HG02798 (cell line): Measurements from ENCODE around the gene ADAMTS2.

Experiments used
- ATAC-seq: cut with Tn5 transposase; IDR thresholded peaks from one replicate; pipeline ENCODE4 v1.9.1; 2021; ENCODE audit warnings: mild to moderate bottlenecking; ENCODE audit not compliant: unreplicated experiment, poor library complexity

Gene ADAMTS2

DNA sequence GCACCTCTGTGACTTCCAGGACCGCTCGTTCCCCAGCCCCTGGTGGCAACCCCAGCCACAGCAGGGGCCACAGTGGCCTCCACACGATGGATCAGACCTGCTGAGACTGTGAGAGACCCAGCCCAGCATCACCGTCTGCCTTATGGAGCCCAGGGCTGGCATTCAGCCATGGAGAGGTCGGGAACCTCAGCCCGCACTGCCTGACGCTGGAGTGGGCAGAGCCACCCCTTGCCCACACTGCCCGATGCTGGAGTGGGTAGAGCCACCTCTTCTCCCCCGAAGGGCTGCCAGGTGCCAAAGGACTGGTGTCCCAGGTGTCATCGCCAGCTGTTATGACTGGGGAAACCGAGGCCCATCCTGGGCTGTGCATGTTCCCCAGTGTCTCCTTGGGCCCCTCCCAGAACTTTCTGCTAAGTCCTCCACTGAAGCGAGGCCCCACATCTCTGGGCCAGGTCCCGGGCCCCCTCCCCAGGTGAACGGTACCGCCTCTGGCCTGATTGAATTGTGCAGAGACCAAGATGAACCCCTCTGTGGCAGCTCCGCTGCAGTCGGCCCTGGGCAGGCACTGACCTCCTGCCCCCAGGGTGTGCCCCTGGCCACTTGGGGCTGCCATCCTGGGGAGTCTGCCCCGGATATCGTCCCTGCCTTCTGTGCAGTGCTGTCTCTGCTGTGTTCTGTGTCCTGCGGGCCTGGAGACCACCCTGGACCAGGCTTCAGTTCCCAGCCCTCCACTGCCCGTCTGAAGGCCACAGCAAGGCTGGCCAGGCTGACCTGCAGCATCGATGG lies 137.1 kb downstream of the ADAMTS2 start:
- no peak for ATAC-seq

DNA sequence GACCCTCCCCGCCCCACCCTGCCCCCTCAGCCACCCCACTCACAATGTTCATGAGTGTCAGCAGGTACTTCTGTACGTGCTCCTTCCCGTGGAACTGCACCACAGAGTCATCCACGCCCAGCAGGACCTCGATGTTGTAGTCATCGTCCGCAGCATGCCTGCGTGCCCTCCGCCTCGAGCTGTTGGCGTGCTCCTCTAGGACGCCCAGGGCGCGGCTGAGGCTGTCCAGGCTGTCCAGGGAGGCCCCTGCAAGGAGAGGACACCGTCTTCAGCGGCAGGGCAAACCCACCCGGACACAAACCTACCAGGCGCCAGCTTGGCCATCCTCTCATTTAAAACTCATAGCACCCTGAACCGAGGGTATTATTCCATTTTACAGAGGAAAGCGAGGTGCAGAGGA lies 137.8 kb downstream of the ADAMTS2 start:
- ATAC-seq, result no peak

DNA sequence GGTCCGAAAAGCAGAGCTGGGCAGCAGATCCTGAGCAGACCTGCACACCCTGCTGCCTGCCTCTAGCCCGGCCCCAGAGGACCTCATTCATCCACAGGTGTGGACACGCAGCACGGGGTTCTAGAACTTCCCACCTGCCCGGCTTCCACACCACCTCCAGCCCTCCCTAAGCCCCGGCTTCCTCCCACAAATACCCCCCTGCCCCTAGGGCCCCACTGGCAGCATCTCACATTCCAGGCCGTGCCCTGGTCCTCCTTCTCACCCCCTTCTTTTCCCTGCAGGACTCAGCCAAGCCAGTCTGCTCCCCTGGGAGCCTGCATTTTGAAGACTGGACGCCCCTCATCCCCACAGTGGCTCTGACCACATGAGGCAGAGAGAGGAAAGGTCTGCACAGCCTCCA lies 138.9 kb downstream of the ADAMTS2 start:
- ATAC-seq, result no peak

DNA sequence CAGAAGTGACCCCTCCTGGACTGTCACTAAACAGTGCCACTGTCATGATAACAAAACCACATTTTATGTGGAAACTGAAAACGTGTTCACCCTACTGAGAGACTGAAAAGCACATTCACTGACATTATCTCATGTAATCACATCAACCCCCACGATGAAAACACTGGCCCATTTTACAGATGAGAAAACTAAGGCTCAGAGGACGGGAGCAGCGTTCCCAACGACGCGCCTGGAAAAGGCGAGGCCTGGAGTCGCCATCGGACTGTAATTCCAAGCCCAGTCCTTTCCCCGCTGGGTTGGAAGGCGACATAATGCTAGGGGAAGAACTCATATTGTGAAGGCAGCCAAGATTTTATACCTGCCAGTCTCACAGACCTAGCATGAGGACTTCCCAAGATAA lies 140.0 kb downstream of the ADAMTS2 start:
- ATAC-seq, result no peak

DNA sequence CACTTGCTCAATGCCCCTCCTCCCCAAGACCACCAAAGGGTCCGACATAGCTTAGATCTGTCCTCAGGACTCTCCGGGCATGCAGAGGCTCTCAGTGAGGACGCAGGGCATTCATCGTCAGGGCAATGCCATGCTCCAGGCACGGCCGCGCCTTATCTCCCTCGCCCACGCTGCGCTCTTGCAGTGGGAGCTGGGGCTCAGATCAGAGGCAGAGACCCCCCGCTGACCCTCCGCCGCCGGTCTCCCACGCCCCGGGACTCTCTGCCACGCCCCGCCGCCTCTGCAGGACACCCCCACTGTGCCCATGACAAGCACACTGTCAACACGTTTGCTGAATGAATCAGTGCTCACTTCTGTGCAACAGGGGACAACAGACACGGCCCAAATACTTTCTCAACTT lies 140.7 kb downstream of the ADAMTS2 start:
- no peak for ATAC-seq

DNA sequence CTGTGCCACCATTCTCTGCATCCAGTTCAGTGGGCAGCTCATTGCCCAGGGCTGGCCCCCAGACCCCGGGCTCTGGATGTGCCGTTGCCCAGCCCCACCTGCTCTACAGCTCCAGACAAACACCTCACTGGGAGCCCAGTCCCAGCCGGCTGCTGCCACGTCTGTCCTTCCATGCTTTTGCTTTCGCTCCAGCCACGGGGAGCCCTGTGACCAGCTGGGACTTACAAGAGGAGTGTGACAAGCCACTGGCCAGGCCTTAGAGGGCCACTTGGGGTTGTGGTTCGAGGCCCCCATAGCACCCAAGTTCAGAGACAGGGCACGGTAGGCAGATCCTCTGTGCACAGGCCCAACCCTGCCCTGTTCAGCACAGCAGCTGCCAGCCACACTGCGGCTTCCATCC lies 142.0 kb downstream of the ADAMTS2 start:
- no peak for ATAC-seq

DNA sequence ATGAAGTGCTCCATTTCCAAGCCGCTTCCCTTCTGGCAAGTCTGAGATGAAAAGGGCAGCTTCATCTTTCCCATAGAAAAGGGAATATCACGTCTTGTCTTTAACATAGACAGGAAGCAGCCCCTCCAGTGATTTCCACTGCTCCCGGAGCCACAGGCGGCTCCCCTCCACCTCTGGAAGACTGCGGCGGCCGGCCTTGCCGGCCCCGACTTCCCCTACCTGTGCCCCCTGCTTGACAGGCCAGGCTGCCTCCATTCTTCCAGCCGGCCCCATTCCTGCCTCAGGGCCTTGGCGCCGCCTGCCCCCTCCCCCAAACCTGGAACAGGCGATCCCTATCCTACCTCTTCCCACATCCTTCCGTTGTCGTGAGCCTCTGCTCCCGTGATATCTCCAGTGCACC lies 143.3 kb downstream of the ADAMTS2 start:
- no peak for ATAC-seq

DNA sequence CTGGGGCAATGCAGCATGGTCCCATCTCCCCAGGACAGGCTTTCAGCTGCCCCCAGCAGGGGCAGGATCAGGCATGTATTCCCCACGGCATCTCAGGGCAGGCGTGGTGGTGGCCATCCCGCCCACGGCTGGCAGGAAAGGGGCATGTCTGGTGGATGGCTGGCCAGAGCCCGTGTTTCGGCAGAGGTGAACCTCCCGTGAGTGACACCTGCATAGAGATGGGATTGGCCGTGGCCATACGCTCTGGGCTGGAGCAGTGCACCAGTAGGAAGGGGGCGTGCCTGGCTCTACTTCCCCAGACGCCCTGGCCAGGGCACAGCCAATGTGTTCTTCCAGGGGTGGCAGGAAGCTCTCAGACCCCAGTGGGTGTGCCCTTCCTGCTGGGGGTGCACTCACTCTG lies 146.0 kb downstream of the ADAMTS2 start:
- no peak for ATAC-seq

DNA sequence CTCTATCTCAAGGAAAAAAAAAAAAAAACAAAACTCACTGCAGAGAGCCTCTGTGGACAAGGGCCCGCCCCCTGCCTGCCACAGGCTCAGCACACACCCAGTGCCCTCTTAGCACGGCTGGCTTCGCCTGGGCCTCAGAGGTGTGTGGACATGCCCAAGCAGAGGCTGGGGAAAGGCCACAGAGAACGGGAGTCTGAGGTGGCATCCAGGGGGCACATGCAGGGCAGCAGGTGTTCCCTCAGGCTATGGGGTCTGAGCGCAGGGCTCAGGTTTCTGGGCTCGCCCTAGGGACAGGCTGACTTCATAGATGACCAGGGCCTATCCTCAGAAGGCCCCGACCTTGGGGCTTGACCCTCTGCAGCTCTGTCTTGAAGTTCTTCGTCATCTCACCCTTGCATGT lies 146.4 kb downstream of the ADAMTS2 start:
- no peak for ATAC-seq

DNA sequence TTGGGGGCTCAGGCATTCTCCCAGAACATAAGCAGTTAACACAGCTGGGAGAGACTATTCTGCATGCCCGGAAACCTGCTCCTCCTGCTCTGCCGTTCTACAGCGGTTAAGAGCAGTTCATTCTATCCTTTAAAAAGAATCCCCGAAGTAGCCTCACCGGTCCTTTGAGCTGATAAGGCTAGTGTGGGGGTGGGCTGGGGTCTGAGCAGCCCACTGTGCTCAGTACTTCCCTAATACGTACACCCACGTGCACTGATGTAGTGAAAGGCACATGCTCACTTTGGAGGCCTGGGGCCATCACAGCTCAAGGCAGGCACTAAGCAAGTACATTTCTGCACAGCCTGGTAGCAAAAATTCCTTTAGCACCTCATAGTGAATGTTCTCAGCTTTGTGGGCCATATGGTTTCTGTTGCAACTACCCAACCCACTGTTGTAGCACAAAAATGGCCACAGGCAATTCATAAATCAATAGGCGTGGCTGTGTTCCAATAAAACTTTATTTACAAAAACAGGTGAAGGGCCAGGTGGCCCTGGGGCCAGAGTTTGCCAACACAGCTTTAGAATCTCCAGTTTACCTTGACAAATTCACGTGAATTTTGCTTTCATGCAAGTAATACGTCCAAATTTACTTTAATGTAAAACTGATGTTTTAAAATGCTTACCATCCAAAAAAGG lies 148.7 kb downstream of the ADAMTS2 start:
- no peak for ATAC-seq

DNA sequence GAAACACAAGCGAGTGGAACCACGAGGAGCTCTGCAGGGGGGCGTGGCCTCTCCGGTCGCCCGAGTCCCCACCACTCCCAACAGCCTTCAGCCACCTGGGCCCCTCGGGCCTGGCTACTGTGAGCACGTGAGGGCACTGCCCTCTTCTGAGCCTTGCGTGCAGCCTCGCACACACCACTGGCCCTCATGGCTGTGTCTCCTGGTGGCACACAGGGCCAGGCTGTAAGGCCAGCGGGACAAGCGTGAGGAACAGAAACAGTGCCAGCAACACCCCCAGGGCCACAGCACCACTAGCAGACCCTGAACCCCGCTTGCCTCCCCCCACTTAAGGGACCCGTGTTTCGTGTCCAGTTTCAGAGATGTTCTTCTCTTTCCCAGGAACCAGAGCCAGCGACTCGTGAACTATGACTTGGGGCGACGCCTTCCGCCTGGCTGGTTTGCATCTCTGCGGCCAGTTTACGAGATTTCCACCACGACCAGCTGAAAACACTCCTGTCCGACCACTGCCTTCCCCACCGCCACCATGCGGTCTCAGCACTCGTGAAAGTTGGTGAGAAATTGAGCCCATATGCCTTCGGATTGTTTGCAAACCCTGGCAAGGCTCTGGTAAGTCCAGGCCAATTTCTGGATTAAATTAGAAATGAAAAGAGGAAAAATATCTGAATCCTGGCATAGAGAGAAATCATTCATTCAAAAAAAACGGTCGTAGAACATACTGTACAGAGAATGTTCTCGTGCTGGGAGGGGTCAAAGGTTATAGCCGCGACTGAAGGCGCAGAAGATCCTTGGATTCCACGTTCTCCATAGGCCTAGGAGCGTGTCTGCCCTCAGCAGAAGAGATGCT lies 149.5 kb downstream of the ADAMTS2 start:
- ATAC-seq, result no peak

DNA sequence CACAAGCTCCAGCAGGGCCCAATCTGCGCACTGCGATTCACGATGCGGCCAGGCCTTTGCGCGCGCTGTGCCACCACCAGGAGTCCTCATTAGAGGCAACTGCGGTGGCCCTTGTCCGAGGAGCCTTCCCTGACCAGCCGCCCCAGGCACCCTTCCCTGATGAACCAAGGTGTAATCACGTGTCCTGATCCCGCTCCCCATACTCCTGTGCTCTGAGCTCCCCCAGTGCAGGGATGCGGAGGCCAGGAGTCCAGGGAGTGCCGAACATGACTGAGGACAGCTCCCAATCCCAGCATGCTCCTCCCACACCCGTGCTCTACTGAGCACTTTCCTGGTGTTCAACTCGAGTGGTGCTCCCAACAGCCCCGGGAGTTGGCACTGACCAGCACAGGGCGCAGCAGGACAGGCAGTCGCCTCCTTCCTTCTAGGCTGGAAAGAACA lies 150.3 kb downstream of the ADAMTS2 start:
- ATAC-seq, result no peak

DNA sequence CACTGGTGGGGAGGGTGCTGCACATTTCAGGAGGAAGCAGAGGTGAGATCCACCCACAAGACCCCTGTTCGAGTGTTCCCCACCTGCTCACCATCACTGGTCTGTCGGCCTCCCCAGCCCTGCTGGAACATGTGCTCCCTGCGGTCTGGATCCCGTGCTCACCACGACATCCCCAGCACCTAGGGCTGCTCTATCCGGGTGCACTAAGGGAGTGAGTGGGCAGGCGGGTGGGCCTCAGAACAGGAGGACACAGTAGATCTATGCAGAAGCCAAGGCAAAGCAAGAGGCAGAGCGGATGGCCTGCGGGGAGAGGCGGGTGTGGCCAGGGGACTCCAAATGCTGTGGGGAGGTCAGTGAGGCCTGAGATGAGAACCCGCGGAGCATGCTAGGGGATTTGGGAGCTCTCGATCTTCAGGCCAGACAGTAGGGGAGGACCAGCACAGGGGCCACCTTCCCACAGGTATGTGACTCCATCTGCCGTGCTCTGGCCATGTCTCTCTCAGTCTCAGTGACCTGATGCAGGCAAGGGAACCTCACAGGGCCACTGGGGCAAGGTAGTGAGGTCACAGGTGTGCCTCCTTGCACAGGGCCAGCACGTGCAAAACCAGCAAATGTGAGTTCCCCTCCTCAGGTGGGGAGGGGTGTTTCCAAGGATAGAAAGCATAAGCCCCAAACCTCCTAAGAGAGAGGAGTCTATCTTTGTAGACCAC lies 150.9 kb downstream of the ADAMTS2 start:
- ATAC-seq, result no peak

DNA sequence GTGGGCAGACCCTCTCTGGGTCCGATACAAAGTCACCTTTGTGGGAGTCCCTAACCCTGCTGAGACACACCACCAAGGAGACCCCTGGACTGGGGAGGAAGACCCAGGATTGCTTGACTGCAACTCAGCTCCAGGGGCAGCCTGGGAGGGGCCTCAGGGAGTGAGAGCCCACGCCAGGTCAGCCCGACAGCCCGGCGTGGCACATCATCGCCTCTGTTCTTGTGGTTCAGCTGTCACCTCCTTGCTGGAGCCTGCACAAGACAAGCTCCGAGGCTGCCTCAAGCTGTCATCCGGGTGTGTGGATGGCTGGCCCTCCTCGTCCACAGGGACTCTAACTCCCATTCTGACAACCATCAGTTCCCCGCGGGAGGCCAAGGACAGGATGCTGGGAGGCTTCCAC lies 151.5 kb downstream of the ADAMTS2 start:
- no peak for ATAC-seq

DNA sequence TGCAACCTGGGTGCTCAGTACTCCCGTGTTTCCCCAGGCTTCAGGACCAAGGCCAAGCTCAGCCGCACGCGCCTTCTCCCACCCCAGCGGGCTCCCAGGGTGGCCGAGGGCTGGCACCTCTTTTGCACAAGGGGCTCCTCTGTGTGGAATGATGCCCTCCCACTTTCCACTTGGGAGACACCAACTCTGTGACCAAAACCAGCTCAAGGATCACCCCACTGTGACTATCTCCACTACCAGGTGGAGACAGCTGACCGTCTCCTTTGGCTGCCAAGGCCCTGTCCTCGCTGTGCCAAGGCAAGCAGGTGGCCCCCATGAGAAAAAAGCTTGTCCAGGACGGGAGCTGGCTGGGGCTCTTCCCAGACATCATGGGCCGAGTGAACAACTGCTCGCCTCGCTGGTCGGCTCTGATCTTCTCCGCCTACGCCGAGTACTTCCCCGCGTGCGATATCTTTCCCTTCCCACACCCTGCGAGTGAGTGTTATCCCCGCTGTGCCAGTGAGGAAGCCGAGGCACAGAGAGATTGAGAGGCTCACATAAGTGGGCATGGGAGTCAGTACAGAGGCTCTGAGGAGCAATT lies 152.3 kb downstream of the ADAMTS2 start:
- ATAC-seq, result no peak

DNA sequence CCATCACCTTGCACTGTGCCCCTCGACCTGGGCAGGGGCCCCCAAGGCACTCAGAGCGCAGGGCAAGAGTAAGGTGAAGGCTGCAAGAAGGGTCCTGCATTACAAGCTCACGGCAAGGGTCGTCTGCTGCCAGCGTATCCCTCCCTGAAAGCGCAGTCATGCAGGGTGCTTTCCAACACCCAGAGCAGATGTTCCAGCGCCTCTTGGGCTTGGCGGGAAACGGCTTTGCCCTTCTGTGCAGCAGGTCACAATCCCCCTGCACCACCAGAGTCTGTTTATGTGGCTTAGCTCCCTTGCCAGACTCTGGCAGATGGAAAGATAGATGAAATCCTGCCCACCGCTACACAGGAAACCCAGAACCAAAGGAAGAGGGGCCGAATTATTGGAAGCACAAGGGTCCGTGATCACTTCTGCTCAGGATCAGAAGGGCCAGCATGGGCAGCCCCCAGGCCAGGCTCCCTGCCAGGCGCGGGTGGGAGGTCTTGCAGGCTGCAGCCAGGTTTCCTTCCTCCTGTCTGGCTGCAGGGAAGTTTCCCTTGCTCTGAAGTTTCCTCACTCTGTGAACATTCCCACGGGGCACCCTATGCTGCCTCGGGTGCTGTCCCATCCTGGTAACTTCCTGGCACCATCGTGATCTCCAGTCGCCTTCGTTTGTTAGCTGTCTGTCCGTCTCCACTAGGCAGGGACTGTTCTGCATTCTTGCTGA lies 152.9 kb downstream of the ADAMTS2 start:
- no peak for ATAC-seq

DNA sequence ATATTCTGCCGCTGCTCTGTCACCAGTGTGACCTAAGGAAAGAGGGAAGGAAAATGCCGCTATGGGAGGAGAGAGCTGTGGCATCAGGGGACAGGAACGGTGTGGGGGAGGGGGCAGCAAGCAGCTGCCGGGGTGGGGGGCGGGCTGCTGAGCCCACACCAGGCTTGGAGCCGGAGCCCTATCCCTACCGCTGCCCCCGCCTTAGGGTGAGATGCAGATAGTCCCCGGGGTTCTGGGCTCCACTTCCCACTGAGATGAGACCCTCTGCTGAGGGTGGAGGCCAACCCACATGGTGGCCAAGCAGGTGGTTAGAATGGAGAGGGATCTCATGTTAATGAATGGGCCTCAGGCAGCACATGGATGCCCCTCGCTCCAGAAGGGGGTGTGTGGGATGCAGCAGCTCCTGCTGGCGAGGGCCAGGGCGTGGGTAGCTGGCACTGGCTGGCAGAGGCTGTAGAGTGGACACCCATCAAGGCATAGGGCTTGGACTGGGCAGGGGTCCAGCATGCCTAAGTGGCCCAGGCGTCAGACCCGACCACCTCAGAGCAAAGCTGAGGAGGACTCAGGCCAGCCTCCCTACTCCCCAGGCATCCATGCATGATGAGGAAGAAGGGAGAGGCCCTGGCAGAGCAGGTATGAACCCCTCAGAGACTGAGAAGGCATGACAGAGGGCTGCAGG lies 153.6 kb downstream of the ADAMTS2 start:
- no peak for ATAC-seq

DNA sequence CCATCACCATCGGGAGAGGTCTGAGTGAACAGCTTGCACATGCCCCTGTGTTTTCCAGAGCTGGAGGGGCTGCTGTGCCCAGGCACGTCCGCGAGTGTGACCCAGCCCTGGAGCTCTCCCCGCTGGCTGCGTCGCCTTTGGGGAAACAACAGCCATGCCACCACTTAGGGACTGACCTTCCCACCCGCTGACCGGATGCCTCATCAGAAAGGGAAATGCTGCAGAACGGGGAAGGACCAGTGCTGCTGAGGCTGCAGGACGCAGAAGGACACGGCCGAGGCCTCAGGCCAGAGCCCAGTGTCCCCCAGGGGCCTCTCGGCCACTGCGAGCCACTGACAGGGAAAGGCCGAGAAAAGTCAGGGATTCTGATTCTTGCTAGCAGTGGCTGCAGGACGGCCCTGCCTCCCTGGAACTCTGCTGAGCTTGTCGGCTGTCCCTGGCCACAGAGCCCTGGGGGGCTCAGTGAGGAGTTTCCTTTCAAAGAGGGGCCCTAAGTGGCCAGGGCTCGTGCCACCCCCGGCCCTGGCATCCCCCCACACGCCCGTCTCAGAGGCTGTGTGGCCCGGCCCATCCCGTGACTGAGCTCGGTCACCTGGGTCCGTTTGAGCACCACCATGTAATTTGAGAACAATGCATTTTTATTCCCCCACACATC lies 154.3 kb downstream of the ADAMTS2 start:
- no peak for ATAC-seq
